ENCODE data around the gene GAREM2.

The GAREM2 gene

DNA sequence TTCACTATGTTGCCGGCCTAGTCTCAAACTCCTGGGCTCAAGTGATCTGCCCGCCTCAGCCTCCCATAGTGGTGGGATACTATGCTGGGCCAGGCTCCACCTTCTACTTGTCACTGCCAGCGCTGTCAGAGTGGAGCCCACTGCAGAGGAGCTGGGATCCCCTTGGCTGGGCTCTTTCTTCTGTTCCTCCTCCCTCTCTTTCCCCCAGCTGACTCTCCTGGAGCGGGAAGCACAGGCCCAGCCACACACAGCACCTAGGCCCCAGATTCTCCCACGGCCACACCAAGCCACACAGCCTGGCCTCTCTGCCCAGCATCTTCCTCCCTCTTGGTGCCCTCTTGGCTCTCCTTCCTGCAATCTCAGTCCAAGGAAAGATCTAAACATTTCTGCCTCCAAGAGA, 3.7 kb upstream of the GAREM2 start:
- Histone ChIP-seq H3K4me3 (ENCODE audit: insufficient read depth in 1 of 2, low read depth in 1 of 2, low read length in 2 of 2) (no peak overlapping the region), H2AFZ (ENCODE audit: low read depth, low read length) (no peak overlapping the region), H2AK5ac (ENCODE audit: low read length, severe bottlenecking) (no peak overlapping the region), H3K14ac (ENCODE audit: low read length in 2 of 2) (no peak overlapping the region), H2BK5ac (ENCODE audit: low read depth, low read length, poor library complexity, severe bottlenecking) (no peak overlapping the region), H3K79me1 (replicated peaks; ENCODE audit: low read length, poor library complexity, severe bottlenecking) (no peaks in the 10 kb centered on the region), H3K27ac (ENCODE audit: low read length, poor library complexity, severe bottlenecking) (no peak overlapping the region), H2BK12ac (ENCODE audit: low read length in 2 of 2) (no peak overlapping the region), H3K4ac (ENCODE audit: low read depth in 1 of 2, low read length in 2 of 2) (no peak overlapping the region), H3K27me3 (ENCODE audit: control insufficient read depth in 1 of 2, insufficient read depth in 1 of 2, low read length in 2 of 2) (peaks cover 18 to 32% of the 10 kb centered on the region in 2 experiments), H2BK15ac (ENCODE audit: low read depth, poor library complexity, severe bottlenecking) (no peak overlapping the region), H2BK120ac (ENCODE audit: low read depth, low read length) (no peak overlapping the region), H3K9me3 (ENCODE audit: control insufficient read depth, low read length) (no peaks in the 10 kb centered on the region), H3K18ac (ENCODE audit: low read depth in 1 of 2, low read length in 2 of 2) (no peak overlapping the region), H4K8ac (ENCODE audit: low read length) (no peak overlapping the region), H3K4me2 (ENCODE audit: low read length, poor library complexity, severe bottlenecking) (no peak overlapping the region), H3K4me1 (ENCODE audit: control insufficient read depth, insufficient read depth, low read depth, low read length) (peaks cover 15% of the 10 kb centered on the region), H3K9ac (ENCODE audit: low read length) (no peak overlapping the region), H3K23ac (ENCODE audit: low read length in 2 of 2) (no peak overlapping the region), H3K36me3 (ENCODE audit: control insufficient read depth in 1 of 2, insufficient read depth in 2 of 2, low read depth in 1 of 2, low read length in 2 of 2) (peaks cover 0 to 2% of the 10 kb centered on the region in 2 experiments), H4K91ac (ENCODE audit: low read length) (no peak overlapping the region)
- no peak for DNase-seq
- 87% methylated on average over 5 of the region's 5 CpGs for WGBS

- H3K9me3 ChIP-seq (ENCODE audit: control insufficient read depth, low read length) = no peaks in the 10 kb centered on the region
- peaks cover 15% of the 10 kb centered on the region for H3K4me1 ChIP-seq (ENCODE audit: control insufficient read depth, insufficient read depth, low read depth, low read length)
- H3K4me2 ChIP-seq (ENCODE audit: low read length, poor library complexity, severe bottlenecking) = no peak overlapping the region
- no peak for DNase-seq
- 82% methylated on average over 13 of the region's 14 CpGs for WGBS
- no peak overlapping the region for H2AK5ac ChIP-seq (ENCODE audit: low read length, severe bottlenecking)
- H3K14ac ChIP-seq (ENCODE audit: low read length in 2 of 2) = no peak overlapping the region
- no peak overlapping the region for H3K4me3 ChIP-seq (ENCODE audit: insufficient read depth in 1 of 2, low read depth in 1 of 2, low read length in 2 of 2)
- H2BK15ac ChIP-seq (ENCODE audit: low read depth, poor library complexity, severe bottlenecking) = no peak overlapping the region
- no peak overlapping the region for H2BK5ac ChIP-seq (ENCODE audit: low read depth, low read length, poor library complexity, severe bottlenecking)
- H2BK12ac ChIP-seq (ENCODE audit: low read length in 2 of 2) = no peak overlapping the region
- H4K8ac ChIP-seq (ENCODE audit: low read length) = no peak overlapping the region
- H2BK120ac ChIP-seq (ENCODE audit: low read depth, low read length) = no peak overlapping the region
- H3K27ac ChIP-seq (ENCODE audit: low read length, poor library complexity, severe bottlenecking) = no peak overlapping the region
- H3K36me3 ChIP-seq (ENCODE audit: control insufficient read depth in 1 of 2, insufficient read depth in 2 of 2, low read depth in 1 of 2, low read length in 2 of 2) = peaks cover 0 to 2% of the 10 kb centered on the region in 2 experiments
- no peak overlapping the region for H3K18ac ChIP-seq (ENCODE audit: low read depth in 1 of 2, low read length in 2 of 2)
- peaks cover 24 to 38% of the 10 kb centered on the region in 2 experiments for H3K27me3 ChIP-seq (ENCODE audit: control insufficient read depth in 1 of 2, insufficient read depth in 1 of 2, low read length in 2 of 2)
- no peak overlapping the region for H3K23ac ChIP-seq (ENCODE audit: low read length in 2 of 2)
- no peak overlapping the region for H3K9ac ChIP-seq (ENCODE audit: low read length)
- H4K91ac ChIP-seq (ENCODE audit: low read length) = no peak overlapping the region
- H2AFZ ChIP-seq (ENCODE audit: low read depth, low read length) = no peak overlapping the region
- H3K79me1 ChIP-seq (replicated peaks; ENCODE audit: low read length, poor library complexity, severe bottlenecking) = no peaks in the 10 kb centered on the region
- no peak overlapping the region for H3K4ac ChIP-seq (ENCODE audit: low read depth in 1 of 2, low read length in 2 of 2)
Observed at GRCh38 chr2:26169681-26170414, 3.0 kb upstream of the GAREM2 start.

DNA sequence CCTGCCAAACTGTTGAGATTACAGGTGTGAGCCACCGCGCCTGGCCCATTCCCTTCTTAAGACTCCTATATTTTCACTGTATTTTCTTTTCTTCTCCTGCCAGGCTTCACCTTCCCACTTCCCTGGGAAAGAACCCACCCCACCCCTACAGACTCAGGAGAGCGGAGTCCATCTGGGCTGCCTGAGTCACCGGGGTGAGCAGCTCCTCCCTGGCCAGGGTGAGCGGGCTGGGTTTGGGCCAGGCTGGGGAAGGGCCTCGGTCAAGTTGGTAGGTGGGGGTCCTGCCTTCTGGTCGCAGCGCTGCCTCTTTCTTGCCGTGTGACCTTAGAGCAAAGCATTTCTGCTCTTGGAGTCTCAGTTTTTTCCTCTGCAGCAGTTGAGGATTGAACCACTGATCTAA, 2.1 kb upstream of the GAREM2 start:
- H4K91ac ChIP-seq (ENCODE audit: low read length) = no peak overlapping the region
- no peak overlapping the region for H2BK15ac ChIP-seq (ENCODE audit: low read depth, poor library complexity, severe bottlenecking)
- no peak overlapping the region for H4K8ac ChIP-seq (ENCODE audit: low read length)
- H3K4me1 ChIP-seq (ENCODE audit: control insufficient read depth, insufficient read depth, low read depth, low read length) = peaks cover 15% of the 10 kb centered on the region
- no peak overlapping the region for H2BK120ac ChIP-seq (ENCODE audit: low read depth, low read length)
- no peak overlapping the region for H3K18ac ChIP-seq (ENCODE audit: low read depth in 1 of 2, low read length in 2 of 2)
- H3K27me3 ChIP-seq (ENCODE audit: control insufficient read depth in 1 of 2, insufficient read depth in 1 of 2, low read length in 2 of 2) = peaks cover 32 to 46% of the 10 kb centered on the region in 2 experiments
- H3K36me3 ChIP-seq (ENCODE audit: control insufficient read depth in 1 of 2, insufficient read depth in 2 of 2, low read depth in 1 of 2, low read length in 2 of 2) = peaks cover 0 to 2% of the 10 kb centered on the region in 2 experiments
- no peaks in the 10 kb centered on the region for H3K79me1 ChIP-seq (replicated peaks; ENCODE audit: low read length, poor library complexity, severe bottlenecking)
- H3K27ac ChIP-seq (ENCODE audit: low read length, poor library complexity, severe bottlenecking) = no peak overlapping the region
- no peaks in the 10 kb centered on the region for H3K9me3 ChIP-seq (ENCODE audit: control insufficient read depth, low read length)
- H2AFZ ChIP-seq (ENCODE audit: low read depth, low read length) = no peak overlapping the region
- no peak overlapping the region for H3K9ac ChIP-seq (ENCODE audit: low read length)
- H3K4me3 ChIP-seq (ENCODE audit: insufficient read depth in 1 of 2, low read depth in 1 of 2, low read length in 2 of 2) = no peak overlapping the region
- no peak overlapping the region for H2BK12ac ChIP-seq (ENCODE audit: low read length in 2 of 2)
- no peak overlapping the region for H2BK5ac ChIP-seq (ENCODE audit: low read depth, low read length, poor library complexity, severe bottlenecking)
- no peak overlapping the region for H3K14ac ChIP-seq (ENCODE audit: low read length in 2 of 2)
- DNase-seq = no peak
- WGBS = 85% methylated on average over 9 of the region's 9 CpGs
- H2AK5ac ChIP-seq (ENCODE audit: low read length, severe bottlenecking) = no peak overlapping the region
- H3K4me2 ChIP-seq (ENCODE audit: low read length, poor library complexity, severe bottlenecking) = no peak overlapping the region
- no peak overlapping the region for H3K23ac ChIP-seq (ENCODE audit: low read length in 2 of 2)
- no peak overlapping the region for H3K4ac ChIP-seq (ENCODE audit: low read depth in 1 of 2, low read length in 2 of 2)

DNA sequence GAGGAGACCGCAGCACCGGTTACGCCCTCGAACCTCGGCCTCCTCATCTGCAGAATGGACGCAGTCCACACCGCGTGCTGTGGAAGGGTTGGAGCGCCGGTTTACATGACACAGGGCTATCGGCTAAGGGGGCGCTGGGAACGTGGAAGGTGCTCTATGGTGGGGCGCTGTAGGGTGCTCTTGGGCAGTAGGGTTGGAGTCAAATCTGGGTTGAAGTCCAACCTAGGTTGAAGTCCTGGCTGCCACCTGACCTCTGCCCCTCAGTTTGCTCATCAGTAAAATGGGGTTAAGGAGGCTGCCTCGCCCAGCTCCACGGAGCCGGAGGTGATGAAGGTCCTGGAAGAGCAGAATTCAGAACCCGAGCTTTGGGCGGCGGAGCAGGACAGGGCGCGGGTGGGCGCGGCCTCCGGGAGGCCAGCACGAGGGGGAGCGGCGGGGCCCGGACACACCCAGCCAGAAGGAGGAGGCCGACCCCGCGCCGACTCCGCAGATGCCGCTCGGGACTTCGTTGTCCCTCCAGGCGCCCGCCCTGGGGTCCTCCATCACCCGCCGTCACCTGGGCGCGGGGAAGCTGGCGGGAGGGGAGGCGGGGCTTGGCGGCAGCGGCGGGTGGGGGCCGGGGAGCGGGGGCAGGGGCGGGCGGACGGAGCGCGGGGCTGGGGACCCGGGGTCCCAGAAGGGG, 558 bp upstream of the GAREM2 start:
- Histone ChIP-seq H2AFZ (ENCODE audit: low read depth, low read length) (no peak overlapping the region), H2BK5ac (ENCODE audit: low read depth, low read length, poor library complexity, severe bottlenecking) (no peak overlapping the region), H3K4me3 (ENCODE audit: insufficient read depth in 1 of 2, low read depth in 1 of 2, low read length in 2 of 2) (peak overlapping the region; percentile 18 to 27), H3K23ac (ENCODE audit: low read length in 2 of 2) (no peak overlapping the region), H3K27me3 (ENCODE audit: control insufficient read depth in 1 of 2, insufficient read depth in 1 of 2, low read length in 2 of 2) (peaks cover 39 to 48% of the 10 kb centered on the region in 2 experiments), H2BK15ac (ENCODE audit: low read depth, poor library complexity, severe bottlenecking) (no peak overlapping the region), H3K4ac (ENCODE audit: low read depth in 1 of 2, low read length in 2 of 2) (no peak overlapping the region), H3K14ac (ENCODE audit: low read length in 2 of 2) (no peak overlapping the region), H3K9ac (ENCODE audit: low read length) (no peak overlapping the region), H3K4me2 (ENCODE audit: low read length, poor library complexity, severe bottlenecking) (peak overlapping the region; percentile 54), H4K91ac (ENCODE audit: low read length) (no peak overlapping the region), H3K27ac (ENCODE audit: low read length, poor library complexity, severe bottlenecking) (no peak overlapping the region), H3K36me3 (ENCODE audit: control insufficient read depth in 1 of 2, insufficient read depth in 2 of 2, low read depth in 1 of 2, low read length in 2 of 2) (peaks cover 0 to 2% of the 10 kb centered on the region in 2 experiments), H3K18ac (ENCODE audit: low read depth in 1 of 2, low read length in 2 of 2) (no peak overlapping the region), H2BK12ac (ENCODE audit: low read length in 2 of 2) (no peak overlapping the region), H3K4me1 (ENCODE audit: control insufficient read depth, insufficient read depth, low read depth, low read length) (peaks cover 15% of the 10 kb centered on the region), H3K9me3 (ENCODE audit: control insufficient read depth, low read length) (no peaks in the 10 kb centered on the region), H3K79me1 (replicated peaks; ENCODE audit: low read length, poor library complexity, severe bottlenecking) (no peaks in the 10 kb centered on the region), H4K8ac (ENCODE audit: low read length) (no peak overlapping the region), H2BK120ac (ENCODE audit: low read depth, low read length) (no peak overlapping the region), H2AK5ac (ENCODE audit: low read length, severe bottlenecking) (no peak overlapping the region)
- 35% methylated on average over 36 of the region's 56 CpGs for WGBS
- no peak for DNase-seq

All from mesenchymal stem cell (in vitro differentiated cells and primary cell).